ENCODE measurements around the gene USH2A. TPM values are rescaled to one million over a fixed set of nuclear protein-coding genes. Genes with fewer than 3 reads are reported as not detected.
A peak's percentile ranks its signal among the peaks of the same experiment; 100 is the strongest.

The USH2A gene
- polyA plus RNA-seq, 1 donor from 2014 or later: 0.17 TPM

DNA sequence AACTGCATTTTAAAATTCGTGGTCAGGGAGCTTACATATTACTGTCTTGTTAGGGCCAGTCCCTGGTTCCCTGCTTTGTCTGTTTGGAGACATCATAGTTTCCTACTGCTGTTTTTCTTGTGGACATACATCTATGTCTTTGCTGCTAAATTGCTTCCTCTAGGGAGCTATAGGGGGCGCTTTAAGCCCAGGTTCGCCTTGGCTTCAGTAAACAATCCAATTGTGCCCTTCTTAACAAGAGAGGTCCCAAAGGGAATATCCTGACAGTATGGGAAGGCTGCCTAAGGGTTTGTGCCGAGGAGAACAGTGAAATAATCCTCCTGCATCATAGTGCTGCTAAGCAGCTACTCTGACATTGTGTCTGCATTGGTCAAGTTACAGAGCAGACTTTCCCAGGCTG is 112.5 kb downstream of the USH2A start:
- H4K20me1 ChIP-seq (ENCODE audit: insufficient read depth): no peaks in the 10 kb centered on the region

DNA sequence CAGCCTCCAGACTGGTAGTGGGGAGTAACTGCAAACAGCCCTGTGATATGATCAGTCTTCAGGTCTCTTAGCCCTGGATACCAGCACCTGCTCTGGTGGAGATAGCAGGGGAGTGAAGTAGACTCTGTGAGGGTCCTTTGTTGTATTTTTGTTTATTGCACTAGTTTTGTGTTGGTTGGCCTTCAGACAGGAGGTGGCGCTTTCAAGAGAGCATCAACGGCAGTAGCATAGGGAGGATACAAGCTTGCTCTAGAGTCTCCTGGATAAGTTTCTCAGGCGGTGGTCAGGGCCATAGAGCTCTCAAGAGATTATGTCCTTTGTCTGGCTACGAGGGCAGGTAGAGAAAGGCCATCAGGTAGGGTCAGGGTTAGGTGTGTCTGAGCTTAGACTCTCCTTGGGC is 116.4 kb downstream of the USH2A start:
- H3K27ac ChIP-seq (ENCODE audit: low read length): no peak overlapping the region
- H3K9me3 ChIP-seq (ENCODE audit: low read length): no peaks in the 10 kb centered on the region
- H3K9me2 ChIP-seq (ENCODE audit: insufficient read depth, low read length): no peaks in the 10 kb centered on the region
- no peaks in the 10 kb centered on the region for H3K79me2 ChIP-seq (replicated peaks; ENCODE audit: insufficient read depth, low read length)
- H3K27me3 ChIP-seq (ENCODE audit: insufficient read depth, low read depth, low read length): no peaks in the 10 kb centered on the region
- H2AFZ ChIP-seq (ENCODE audit: low read depth, low read length): no peak overlapping the region
- H4K20me1 ChIP-seq (ENCODE audit: insufficient read depth): no peaks in the 10 kb centered on the region
- no peak overlapping the region for H3K9ac ChIP-seq (ENCODE audit: low read length)
- no peaks in the 10 kb centered on the region for H3K36me3 ChIP-seq (ENCODE audit: insufficient read depth, low read length)
- H3K4me2 ChIP-seq (ENCODE audit: low read length): no peak overlapping the region
- H3K4me3 ChIP-seq (ENCODE audit: low read length): no peak overlapping the region
- no peaks in the 10 kb centered on the region for H3F3A ChIP-seq (ENCODE audit: insufficient read depth, low read length, poor library complexity, severe bottlenecking)
- TF ChIP-seq MXI1 (conservative IDR thresholded peaks at IDR 0.05; ENCODE audit: poor library complexity, severe bottlenecking) (no peak), EZH2 (IDR thresholded peaks at IDR 0.05; ENCODE audit: borderline replicate concordance, insufficient read depth, low read length, poor library complexity, severe bottlenecking) (no peak), RAD21 (conservative IDR thresholded peaks at IDR 0.05) (no peak), SMC3 (conservative IDR thresholded peaks at IDR 0.05; ENCODE audit: poor library complexity) (no peak), TAF1 (IDR thresholded peaks at IDR 0.05; ENCODE audit: low read depth) (no peak), POLR2AphosphoS5 (IDR thresholded peaks at IDR 0.05) (no peak), EP300 (conservative IDR thresholded peaks at IDR 0.05; ENCODE audit: poor library complexity, severe bottlenecking) (no peak)
- TF ChIP-seq, protein P1, sequence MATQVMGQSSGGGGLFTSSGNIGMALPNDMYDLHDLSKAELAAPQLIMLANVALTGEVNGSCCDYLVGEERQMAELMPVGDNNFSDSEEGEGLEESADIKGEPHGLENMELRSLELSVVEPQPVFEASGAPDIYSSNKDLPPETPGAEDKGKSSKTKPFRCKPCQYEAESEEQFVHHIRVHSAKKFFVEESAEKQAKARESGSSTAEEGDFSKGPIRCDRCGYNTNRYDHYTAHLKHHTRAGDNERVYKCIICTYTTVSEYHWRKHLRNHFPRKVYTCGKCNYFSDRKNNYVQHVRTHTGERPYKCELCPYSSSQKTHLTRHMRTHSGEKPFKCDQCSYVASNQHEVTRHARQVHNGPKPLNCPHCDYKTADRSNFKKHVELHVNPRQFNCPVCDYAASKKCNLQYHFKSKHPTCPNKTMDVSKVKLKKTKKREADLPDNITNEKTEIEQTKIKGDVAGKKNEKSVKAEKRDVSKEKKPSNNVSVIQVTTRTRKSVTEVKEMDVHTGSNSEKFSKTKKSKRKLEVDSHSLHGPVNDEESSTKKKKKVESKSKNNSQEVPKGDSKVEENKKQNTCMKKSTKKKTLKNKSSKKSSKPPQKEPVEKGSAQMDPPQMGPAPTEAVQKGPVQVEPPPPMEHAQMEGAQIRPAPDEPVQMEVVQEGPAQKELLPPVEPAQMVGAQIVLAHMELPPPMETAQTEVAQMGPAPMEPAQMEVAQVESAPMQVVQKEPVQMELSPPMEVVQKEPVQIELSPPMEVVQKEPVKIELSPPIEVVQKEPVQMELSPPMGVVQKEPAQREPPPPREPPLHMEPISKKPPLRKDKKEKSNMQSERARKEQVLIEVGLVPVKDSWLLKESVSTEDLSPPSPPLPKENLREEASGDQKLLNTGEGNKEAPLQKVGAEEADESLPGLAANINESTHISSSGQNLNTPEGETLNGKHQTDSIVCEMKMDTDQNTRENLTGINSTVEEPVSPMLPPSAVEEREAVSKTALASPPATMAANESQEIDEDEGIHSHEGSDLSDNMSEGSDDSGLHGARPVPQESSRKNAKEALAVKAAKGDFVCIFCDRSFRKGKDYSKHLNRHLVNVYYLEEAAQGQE (IDR thresholded peaks at IDR 0.05; ENCODE audit: borderline replicate concordance): no peak
- TF ChIP-seq, protein P2, sequence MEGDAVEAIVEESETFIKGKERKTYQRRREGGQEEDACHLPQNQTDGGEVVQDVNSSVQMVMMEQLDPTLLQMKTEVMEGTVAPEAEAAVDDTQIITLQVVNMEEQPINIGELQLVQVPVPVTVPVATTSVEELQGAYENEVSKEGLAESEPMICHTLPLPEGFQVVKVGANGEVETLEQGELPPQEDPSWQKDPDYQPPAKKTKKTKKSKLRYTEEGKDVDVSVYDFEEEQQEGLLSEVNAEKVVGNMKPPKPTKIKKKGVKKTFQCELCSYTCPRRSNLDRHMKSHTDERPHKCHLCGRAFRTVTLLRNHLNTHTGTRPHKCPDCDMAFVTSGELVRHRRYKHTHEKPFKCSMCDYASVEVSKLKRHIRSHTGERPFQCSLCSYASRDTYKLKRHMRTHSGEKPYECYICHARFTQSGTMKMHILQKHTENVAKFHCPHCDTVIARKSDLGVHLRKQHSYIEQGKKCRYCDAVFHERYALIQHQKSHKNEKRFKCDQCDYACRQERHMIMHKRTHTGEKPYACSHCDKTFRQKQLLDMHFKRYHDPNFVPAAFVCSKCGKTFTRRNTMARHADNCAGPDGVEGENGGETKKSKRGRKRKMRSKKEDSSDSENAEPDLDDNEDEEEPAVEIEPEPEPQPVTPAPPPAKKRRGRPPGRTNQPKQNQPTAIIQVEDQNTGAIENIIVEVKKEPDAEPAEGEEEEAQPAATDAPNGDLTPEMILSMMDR (IDR thresholded peaks at IDR 0.05; ENCODE audit: poor library complexity, severe bottlenecking): no peak

More for the DNA sequence above, 112.5 kb downstream of the USH2A start:
- no peaks in the 10 kb centered on the region for H3K36me3 ChIP-seq (ENCODE audit: insufficient read depth, low read length)
- H3F3A ChIP-seq (ENCODE audit: insufficient read depth, low read length, poor library complexity, severe bottlenecking): no peaks in the 10 kb centered on the region
- no peaks in the 10 kb centered on the region for H3K9me2 ChIP-seq (ENCODE audit: insufficient read depth, low read length)
- H3K9me3 ChIP-seq (ENCODE audit: low read length): no peaks in the 10 kb centered on the region
- no peaks in the 10 kb centered on the region for H3K27me3 ChIP-seq (ENCODE audit: insufficient read depth, low read depth, low read length)
- no peaks in the 10 kb centered on the region for H3K79me2 ChIP-seq (replicated peaks; ENCODE audit: insufficient read depth, low read length)
- H3K27ac ChIP-seq (ENCODE audit: low read length): no peak overlapping the region
- no peak overlapping the region for H3K4me2 ChIP-seq (ENCODE audit: low read length)
- no peak overlapping the region for H3K4me3 ChIP-seq (ENCODE audit: low read length)
- no peak overlapping the region for H2AFZ ChIP-seq (ENCODE audit: low read depth, low read length)
- no peak overlapping the region for H3K9ac ChIP-seq (ENCODE audit: low read length)
- TF ChIP-seq, protein P2 (IDR thresholded peaks at IDR 0.05; ENCODE audit: poor library complexity, severe bottlenecking): peak; percentile 34
- TF ChIP-seq TAF1 (IDR thresholded peaks at IDR 0.05; ENCODE audit: low read depth) (no peak), POLR2AphosphoS5 (IDR thresholded peaks at IDR 0.05) (no peak), SMC3 (conservative IDR thresholded peaks at IDR 0.05; ENCODE audit: poor library complexity) (peak; percentile 18), EZH2 (IDR thresholded peaks at IDR 0.05; ENCODE audit: borderline replicate concordance, insufficient read depth, low read length, poor library complexity, severe bottlenecking) (no peak), RAD21 (conservative IDR thresholded peaks at IDR 0.05) (peak; percentile 33)
